ENCODE results near the gene SMIM1. TPM values are rescaled to one million over a fixed set of nuclear protein-coding genes. Genes with fewer than 3 reads are reported as not detected.

The SMIM1 gene
- total and polyA plus RNA-seq, 9 of the 15 experiments (the other 6 are each of a cell fraction or from before 2014, with no cell fraction given) = 2.3 to 125 (median 24.3) TPM

GRCh38 chr1:3775490-3776230, 3.1 kb downstream of the SMIM1 start (continued):
- TF ChIP-seq ZNF740 (CRISPR knock-in tag; IDR thresholded peaks at IDR 0.05) (peak; percentile 91), ZNF740 (tag; IDR thresholded peaks at IDR 0.05) (peak in 1 of 2 experiments; percentile 34; a peak in 1 of 4 replicates), KAT7 (CRISPR knock-in tag; IDR thresholded peaks at IDR 0.05; ENCODE audit: borderline replicate concordance) (peak; percentile 94; the same call in 1 of the 2 replicates), TEAD1 (CRISPR knock-in tag; IDR thresholded peaks at IDR 0.05) (peak; percentile 42 to 63; a peak in 2 of 4 replicates), ZNF699 (CRISPR knock-in tag; IDR thresholded peaks at IDR 0.05; ENCODE audit: insufficient replicate concordance) (no peak), SAFB (IDR thresholded peaks at IDR 0.05; ENCODE audit: borderline replicate concordance, low read depth, low read length) (no peak), ZNF165 (CRISPR knock-in tag; IDR thresholded peaks at IDR 0.05; ENCODE audit: borderline replicate concordance) (no peak), ZBTB40 (IDR thresholded peaks at IDR 0.05) (0 out of 2 replicates have a peak, but pooled peaks have one; percentile 29), ZBTB40 (CRISPR knock-in tag; IDR thresholded peaks at IDR 0.05) (no peak), ADNP (tag; IDR thresholded peaks at IDR 0.05) (no peak), RFX1 (IDR thresholded peaks at IDR 0.05) (no peak), MBD2 (IDR thresholded peaks at IDR 0.05; ENCODE audit: borderline replicate concordance, low read depth) (peak; percentile 48; the same call in 1 of the 2 replicates), SMARCA5 (IDR thresholded peaks at IDR 0.05) (no peak)
- TF ChIP-seq, protein P1, sequence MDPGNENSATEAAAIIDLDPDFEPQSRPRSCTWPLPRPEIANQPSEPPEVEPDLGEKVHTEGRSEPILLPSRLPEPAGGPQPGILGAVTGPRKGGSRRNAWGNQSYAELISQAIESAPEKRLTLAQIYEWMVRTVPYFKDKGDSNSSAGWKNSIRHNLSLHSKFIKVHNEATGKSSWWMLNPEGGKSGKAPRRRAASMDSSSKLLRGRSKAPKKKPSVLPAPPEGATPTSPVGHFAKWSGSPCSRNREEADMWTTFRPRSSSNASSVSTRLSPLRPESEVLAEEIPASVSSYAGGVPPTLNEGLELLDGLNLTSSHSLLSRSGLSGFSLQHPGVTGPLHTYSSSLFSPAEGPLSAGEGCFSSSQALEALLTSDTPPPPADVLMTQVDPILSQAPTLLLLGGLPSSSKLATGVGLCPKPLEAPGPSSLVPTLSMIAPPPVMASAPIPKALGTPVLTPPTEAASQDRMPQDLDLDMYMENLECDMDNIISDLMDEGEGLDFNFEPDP (CRISPR knock-in tag; IDR thresholded peaks at IDR 0.05) = no peak
- TF ChIP-seq, protein P2, sequence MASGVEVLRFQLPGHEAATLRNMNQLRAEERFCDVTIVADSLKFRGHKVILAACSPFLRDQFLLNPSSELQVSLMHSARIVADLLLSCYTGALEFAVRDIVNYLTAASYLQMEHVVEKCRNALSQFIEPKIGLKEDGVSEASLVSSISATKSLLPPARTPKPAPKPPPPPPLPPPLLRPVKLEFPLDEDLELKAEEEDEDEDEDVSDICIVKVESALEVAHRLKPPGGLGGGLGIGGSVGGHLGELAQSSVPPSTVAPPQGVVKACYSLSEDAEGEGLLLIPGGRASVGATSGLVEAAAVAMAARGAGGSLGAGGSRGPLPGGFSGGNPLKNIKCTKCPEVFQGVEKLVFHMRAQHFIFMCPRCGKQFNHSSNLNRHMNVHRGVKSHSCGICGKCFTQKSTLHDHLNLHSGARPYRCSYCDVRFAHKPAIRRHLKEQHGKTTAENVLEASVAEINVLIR (CRISPR knock-in tag; IDR thresholded peaks at IDR 0.05) = no peak
